MM.1S (cell line): ENCODE data around the gene CARNS1.

Source experiments
- DNase-seq: peaks from one replicate; pipeline ENCODE4 v3.0.0-alpha.2; 2015
- H2AFZ ChIP-seq: fragments of 300-600 bp; sonication (generic); 2 replicates; pipeline ENCODE4 v1.6.0; 2016; ENCODE audit warnings: antibody characterized with exemption, low read length
- H3F3A ChIP-seq: fragments of 300-600 bp; sonication (generic); 2 replicates; pipeline ENCODE4 v1.6.1; 2016; ENCODE audit warnings: mild to moderate bottlenecking, antibody characterized with exemption, low read length, moderate library complexity, mixed read lengths; ENCODE audit not compliant: insufficient read depth
- H3K27ac ChIP-seq: fragments of 300-600 bp; sonication (generic); 2 replicates; pipeline ENCODE4 v1.5.1; 2016; ENCODE audit warnings: mild to moderate bottlenecking, low read length
- H3K27me3 ChIP-seq: fragments of 300-600 bp; sonication (generic); replicated peaks from 2 replicates; pipeline ENCODE4 v1.6.0; 2016; ENCODE audit warnings: low read length; ENCODE audit not compliant: insufficient read depth
- H3K36me3 ChIP-seq: fragments of 300-600 bp; sonication (generic); replicated peaks from 2 replicates; pipeline ENCODE4 v1.6.1; 2016; ENCODE audit warnings: mild to moderate bottlenecking, low read length, mixed read lengths; ENCODE audit not compliant: insufficient read depth
- H3K4me1 ChIP-seq: fragments of 300-600 bp; sonication (generic); 2 replicates; pipeline ENCODE4 v1.6.1; 2016; ENCODE audit warnings: low read length, mixed read lengths
- H3K4me2 ChIP-seq: fragments of 300-600 bp; sonication (generic); 2 replicates; pipeline ENCODE4 v1.6.0; 2016; ENCODE audit warnings: low read depth, low read length
- H3K4me3 ChIP-seq: fragments of 300-600 bp; sonication (generic); 2 replicates; pipeline ENCODE4 v1.5.1; 2016; ENCODE audit warnings: low read length, mixed read lengths
- H3K79me2 ChIP-seq: fragments of 300-600 bp; sonication (generic); 2 replicates; pipeline ENCODE4 v1.6.1; 2016; ENCODE audit warnings: mixed run types, low read length, mixed read lengths
- H3K9ac ChIP-seq: fragments of 300-600 bp; sonication (generic); 2 replicates; pipeline ENCODE4 v1.6.1; 2016; ENCODE audit warnings: low read length, mixed read lengths
- H3K9me2 ChIP-seq: fragments of 300-600 bp; sonication (generic); replicated peaks from 2 replicates; pipeline ENCODE4 v1.6.1; 2016; ENCODE audit warnings: mild to moderate bottlenecking, low read length, mixed read lengths; ENCODE audit not compliant: insufficient read depth
- H3K9me3 ChIP-seq: fragments of 300-600 bp; sonication (generic); replicated peaks from 2 replicates; pipeline ENCODE4 v1.6.1; 2016; ENCODE audit warnings: mild to moderate bottlenecking, low read length, mixed read lengths; ENCODE audit not compliant: insufficient read depth
- H4K20me1 ChIP-seq: fragments of 300-600 bp; sonication (generic); 2 replicates; pipeline ENCODE4 v1.6.1; 2016; ENCODE audit warnings: mild to moderate bottlenecking, low read length, moderate library complexity, mixed read lengths; ENCODE audit not compliant: insufficient read depth
- CTCF ChIP-seq: fragments of 300-600 bp; sonication (generic); IDR thresholded peaks from 2 replicates; pipeline ENCODE4 v1.5.1; 2016; ENCODE audit warnings: antibody characterized with exemption, low read length, mixed read lengths
- EZH2 ChIP-seq: fragments of 300-600 bp; sonication (generic); optimal IDR thresholded peaks from 2 replicates; pipeline ENCODE3; 2017; ENCODE audit warnings: low read depth, mild to moderate bottlenecking, antibody characterized with exemption, low read length, mixed read lengths
- EZH2phosphoT487 ChIP-seq: fragments of 300-600 bp; sonication (generic); IDR thresholded peaks from 2 replicates; pipeline ENCODE4 v1.6.1; 2018; ENCODE audit warnings: antibody characterized with exemption, low read length

CARNS1 gene

GRCh38 chr11:67431346-67432249 is 16.1 kb downstream of the CARNS1 start:
- Histone ChIP-seq H3K9ac (no peak overlapping the region), H3K4me3 (no peak overlapping the region), H3K27me3 (no peaks in the 10 kb centered on the region), H3K9me2 (no peaks in the 10 kb centered on the region), H3F3A (peaks cover 4% of the 10 kb centered on the region; the same call in 1 of the 2 replicates), H3K27ac (no peak overlapping the region), H3K4me2 (no peak overlapping the region), H3K9me3 (no peaks in the 10 kb centered on the region), H3K4me1 (peaks cover 4% of the 10 kb centered on the region), H3K36me3 (no peaks in the 10 kb centered on the region; the same call in 1 of the 2 replicates), H3K79me2 (peaks cover 33% of the 10 kb centered on the region), H4K20me1 (no peaks in the 10 kb centered on the region), H2AFZ (no peak overlapping the region)
- TF ChIP-seq CTCF, result no peak
- TF ChIP-seq EZH2, result no peak
- TF ChIP-seq EZH2phosphoT487, result no peak
- no peak for DNase-seq

DNA sequence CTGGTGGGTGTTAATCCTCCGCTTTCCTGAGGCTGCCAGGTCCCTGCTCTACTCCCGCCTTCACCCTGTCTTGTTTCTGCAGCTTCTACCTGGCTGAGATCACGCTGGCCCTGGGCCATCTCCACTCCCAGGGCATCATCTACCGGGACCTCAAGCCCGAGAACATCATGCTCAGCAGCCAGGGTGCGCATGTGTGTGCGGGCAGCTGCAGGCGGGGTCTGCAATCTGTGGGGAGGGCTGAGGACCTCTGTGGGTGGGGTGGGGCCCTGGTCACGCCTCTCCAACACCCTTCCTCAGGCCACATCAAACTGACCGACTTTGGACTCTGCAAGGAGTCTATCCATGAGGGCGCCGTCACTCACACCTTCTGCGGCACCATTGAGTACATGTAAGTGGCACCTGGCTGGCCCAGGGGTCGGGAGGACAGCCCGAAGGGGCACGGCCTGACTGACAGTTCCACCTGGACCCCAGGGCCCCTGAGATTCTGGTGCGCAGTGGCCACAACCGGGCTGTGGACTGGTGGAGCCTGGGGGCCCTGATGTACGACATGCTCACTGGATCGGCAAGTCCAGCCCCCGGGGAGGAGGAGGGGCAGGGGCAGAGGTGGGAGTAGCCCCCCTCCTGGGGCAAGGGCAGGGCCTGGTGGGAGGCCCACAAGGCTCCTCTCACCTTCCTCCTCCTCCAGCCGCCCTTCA is 17.3 kb downstream of the CARNS1 start:
- no peaks in the 10 kb centered on the region for H3K9me3 ChIP-seq
- H3K27me3 ChIP-seq, result no peaks in the 10 kb centered on the region
- peaks cover 4% of the 10 kb centered on the region for H3K4me1 ChIP-seq
- TF ChIP-seq EZH2phosphoT487 (no peak), CTCF (no peak), EZH2 (no peak)
- no peak overlapping the region for H3K27ac ChIP-seq
- H3K36me3 ChIP-seq, result no peaks in the 10 kb centered on the region; the same call in 1 of the 2 replicates
- H2AFZ ChIP-seq, result no peak overlapping the region
- H3K9me2 ChIP-seq, result no peaks in the 10 kb centered on the region
- no peak overlapping the region for H3K4me2 ChIP-seq
- H4K20me1 ChIP-seq, result no peaks in the 10 kb centered on the region
- no peak overlapping the region for H3K4me3 ChIP-seq
- peaks cover 2% of the 10 kb centered on the region; the same call in 1 of the 2 replicates for H3F3A ChIP-seq
- no peak overlapping the region for H3K9ac ChIP-seq
- peaks cover 33% of the 10 kb centered on the region for H3K79me2 ChIP-seq
- no peak for DNase-seq

- Histone ChIP-seq H3K4me3 (no peak overlapping the region), H4K20me1 (no peaks in the 10 kb centered on the region), H3K36me3 (no peaks in the 10 kb centered on the region; the same call in 1 of the 2 replicates), H3K79me2 (peaks cover 28% of the 10 kb centered on the region), H3K9ac (no peak overlapping the region), H3K27ac (no peak overlapping the region), H3K27me3 (no peaks in the 10 kb centered on the region), H3K9me2 (no peaks in the 10 kb centered on the region), H3K9me3 (no peaks in the 10 kb centered on the region), H2AFZ (no peak overlapping the region), H3F3A (no peaks in the 10 kb centered on the region), H3K4me1 (peaks cover 4% of the 10 kb centered on the region), H3K4me2 (no peak overlapping the region)
- DNase-seq, result no peak
- TF ChIP-seq CTCF (no peak), EZH2 (no peak), EZH2phosphoT487 (no peak)
Observed at GRCh38 chr11:67433536-67434394, 18.3 kb downstream of the CARNS1 start.
